SK-N-SH (cell line): ENCODE results near the gene PHIP.

Experiments used
- ELF1 ChIP-seq: IDR thresholded peaks from 2 replicates; pipeline ENCODE4 v1.4.0; 2012
- FOXJ3 ChIP-seq: sonication (generic); formaldehyde crosslinking; IDR thresholded peaks from 2 replicates; pipeline ENCODE4 v1.5.1; 2020; ENCODE audit warnings: mild to moderate bottlenecking, missing genetic modification reagents
- FOXM1 ChIP-seq: IDR thresholded peaks from 2 replicates; pipeline ENCODE4 v1.4.0; 2012; ENCODE audit warnings: low read depth, mild to moderate bottlenecking
- GABPA ChIP-seq: IDR thresholded peaks from 2 replicates; pipeline ENCODE4 v1.4.0; 2012; ENCODE audit warnings: low read depth, mild to moderate bottlenecking
- JUND ChIP-seq: IDR thresholded peaks from 2 replicates; pipeline ENCODE4 v1.4.0; 2012
- NFIC ChIP-seq: IDR thresholded peaks from 2 replicates; pipeline ENCODE4 v1.4.0; 2012; ENCODE audit warnings: borderline replicate concordance
- RAD21 ChIP-seq: IDR thresholded peaks from 2 replicates; pipeline ENCODE4 v1.6.1; 2012; ENCODE audit warnings: mild to moderate bottlenecking, low read length
- RXRA ChIP-seq: IDR thresholded peaks from 2 replicates; pipeline ENCODE4 v1.4.0; 2012; ENCODE audit warnings: low read depth, mild to moderate bottlenecking, borderline replicate concordance
- SIN3A ChIP-seq: IDR thresholded peaks from 2 replicates; pipeline ENCODE4 v1.6.1; 2012; ENCODE audit warnings: low read depth, mild to moderate bottlenecking, low read length, moderate library complexity, borderline replicate concordance
- TF ChIP-seq, protein P1 (sequence below): fragments of 200-600 bp; sonication (generic); IDR thresholded peaks from 2 replicates; pipeline ENCODE4 v1.6.1; 2017; ENCODE audit warnings: antibody characterized with exemption, mild to moderate bottlenecking, moderate library complexity
- TF ChIP-seq, protein P2 (sequence below): IDR thresholded peaks from 2 replicates; pipeline ENCODE4 v1.4.0; 2012; ENCODE audit warnings: low read depth, borderline replicate concordance
- TF ChIP-seq, protein P3 (sequence below): IDR thresholded peaks from 2 replicates; pipeline ENCODE4 v1.6.1; 2012; ENCODE audit warnings: mild to moderate bottlenecking, low read depth, low read length, moderate library complexity

DNA sequence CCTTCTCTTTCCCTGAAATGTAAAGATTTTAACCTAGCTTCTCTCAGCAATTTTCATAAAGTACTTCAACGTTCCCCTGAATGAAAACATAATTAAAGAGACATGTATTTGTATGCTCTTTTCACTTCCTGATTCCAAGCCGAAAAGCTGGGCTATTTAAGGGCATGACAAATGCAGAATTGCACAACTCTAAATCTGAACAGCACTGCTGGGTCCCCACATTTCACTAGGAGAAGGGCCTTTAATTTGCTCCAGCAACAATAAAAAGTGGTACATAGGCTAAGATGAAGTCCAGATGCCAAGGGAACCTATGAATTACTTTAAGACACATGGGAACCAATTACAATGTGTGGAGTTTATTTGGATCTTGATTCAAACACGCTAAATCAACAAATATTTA, 168.7 kb downstream of the PHIP start:
- TF ChIP-seq, protein P1, sequence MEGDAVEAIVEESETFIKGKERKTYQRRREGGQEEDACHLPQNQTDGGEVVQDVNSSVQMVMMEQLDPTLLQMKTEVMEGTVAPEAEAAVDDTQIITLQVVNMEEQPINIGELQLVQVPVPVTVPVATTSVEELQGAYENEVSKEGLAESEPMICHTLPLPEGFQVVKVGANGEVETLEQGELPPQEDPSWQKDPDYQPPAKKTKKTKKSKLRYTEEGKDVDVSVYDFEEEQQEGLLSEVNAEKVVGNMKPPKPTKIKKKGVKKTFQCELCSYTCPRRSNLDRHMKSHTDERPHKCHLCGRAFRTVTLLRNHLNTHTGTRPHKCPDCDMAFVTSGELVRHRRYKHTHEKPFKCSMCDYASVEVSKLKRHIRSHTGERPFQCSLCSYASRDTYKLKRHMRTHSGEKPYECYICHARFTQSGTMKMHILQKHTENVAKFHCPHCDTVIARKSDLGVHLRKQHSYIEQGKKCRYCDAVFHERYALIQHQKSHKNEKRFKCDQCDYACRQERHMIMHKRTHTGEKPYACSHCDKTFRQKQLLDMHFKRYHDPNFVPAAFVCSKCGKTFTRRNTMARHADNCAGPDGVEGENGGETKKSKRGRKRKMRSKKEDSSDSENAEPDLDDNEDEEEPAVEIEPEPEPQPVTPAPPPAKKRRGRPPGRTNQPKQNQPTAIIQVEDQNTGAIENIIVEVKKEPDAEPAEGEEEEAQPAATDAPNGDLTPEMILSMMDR, result no peak
- TF ChIP-seq, protein P2, sequence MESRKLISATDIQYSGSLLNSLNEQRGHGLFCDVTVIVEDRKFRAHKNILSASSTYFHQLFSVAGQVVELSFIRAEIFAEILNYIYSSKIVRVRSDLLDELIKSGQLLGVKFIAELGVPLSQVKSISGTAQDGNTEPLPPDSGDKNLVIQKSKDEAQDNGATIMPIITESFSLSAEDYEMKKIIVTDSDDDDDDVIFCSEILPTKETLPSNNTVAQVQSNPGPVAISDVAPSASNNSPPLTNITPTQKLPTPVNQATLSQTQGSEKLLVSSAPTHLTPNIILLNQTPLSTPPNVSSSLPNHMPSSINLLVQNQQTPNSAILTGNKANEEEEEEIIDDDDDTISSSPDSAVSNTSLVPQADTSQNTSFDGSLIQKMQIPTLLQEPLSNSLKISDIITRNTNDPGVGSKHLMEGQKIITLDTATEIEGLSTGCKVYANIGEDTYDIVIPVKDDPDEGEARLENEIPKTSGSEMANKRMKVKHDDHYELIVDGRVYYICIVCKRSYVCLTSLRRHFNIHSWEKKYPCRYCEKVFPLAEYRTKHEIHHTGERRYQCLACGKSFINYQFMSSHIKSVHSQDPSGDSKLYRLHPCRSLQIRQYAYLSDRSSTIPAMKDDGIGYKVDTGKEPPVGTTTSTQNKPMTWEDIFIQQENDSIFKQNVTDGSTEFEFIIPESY, result no peak
- TF ChIP-seq SIN3A, result no peak
- TF ChIP-seq NFIC, result no peak
- no peak for TF ChIP-seq ELF1
- no peak for TF ChIP-seq FOXM1
- TF ChIP-seq RXRA, result no peak
- no peak for TF ChIP-seq JUND
- no peak for TF ChIP-seq FOXJ3
- no peak for TF ChIP-seq RAD21
- TF ChIP-seq, protein P3, sequence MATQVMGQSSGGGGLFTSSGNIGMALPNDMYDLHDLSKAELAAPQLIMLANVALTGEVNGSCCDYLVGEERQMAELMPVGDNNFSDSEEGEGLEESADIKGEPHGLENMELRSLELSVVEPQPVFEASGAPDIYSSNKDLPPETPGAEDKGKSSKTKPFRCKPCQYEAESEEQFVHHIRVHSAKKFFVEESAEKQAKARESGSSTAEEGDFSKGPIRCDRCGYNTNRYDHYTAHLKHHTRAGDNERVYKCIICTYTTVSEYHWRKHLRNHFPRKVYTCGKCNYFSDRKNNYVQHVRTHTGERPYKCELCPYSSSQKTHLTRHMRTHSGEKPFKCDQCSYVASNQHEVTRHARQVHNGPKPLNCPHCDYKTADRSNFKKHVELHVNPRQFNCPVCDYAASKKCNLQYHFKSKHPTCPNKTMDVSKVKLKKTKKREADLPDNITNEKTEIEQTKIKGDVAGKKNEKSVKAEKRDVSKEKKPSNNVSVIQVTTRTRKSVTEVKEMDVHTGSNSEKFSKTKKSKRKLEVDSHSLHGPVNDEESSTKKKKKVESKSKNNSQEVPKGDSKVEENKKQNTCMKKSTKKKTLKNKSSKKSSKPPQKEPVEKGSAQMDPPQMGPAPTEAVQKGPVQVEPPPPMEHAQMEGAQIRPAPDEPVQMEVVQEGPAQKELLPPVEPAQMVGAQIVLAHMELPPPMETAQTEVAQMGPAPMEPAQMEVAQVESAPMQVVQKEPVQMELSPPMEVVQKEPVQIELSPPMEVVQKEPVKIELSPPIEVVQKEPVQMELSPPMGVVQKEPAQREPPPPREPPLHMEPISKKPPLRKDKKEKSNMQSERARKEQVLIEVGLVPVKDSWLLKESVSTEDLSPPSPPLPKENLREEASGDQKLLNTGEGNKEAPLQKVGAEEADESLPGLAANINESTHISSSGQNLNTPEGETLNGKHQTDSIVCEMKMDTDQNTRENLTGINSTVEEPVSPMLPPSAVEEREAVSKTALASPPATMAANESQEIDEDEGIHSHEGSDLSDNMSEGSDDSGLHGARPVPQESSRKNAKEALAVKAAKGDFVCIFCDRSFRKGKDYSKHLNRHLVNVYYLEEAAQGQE, result no peak
- TF ChIP-seq GABPA, result no peak
